GM18498 (cell line): ENCODE data around the gene HFM1.

ENCODE experiments used
- ATAC-seq: cut with Tn5 transposase; IDR thresholded peaks from one replicate; pipeline ENCODE4 v1.9.1; 2021; ENCODE audit warnings: mild to moderate bottlenecking, moderate library complexity; ENCODE audit not compliant: unreplicated experiment

The HFM1 gene

DNA sequence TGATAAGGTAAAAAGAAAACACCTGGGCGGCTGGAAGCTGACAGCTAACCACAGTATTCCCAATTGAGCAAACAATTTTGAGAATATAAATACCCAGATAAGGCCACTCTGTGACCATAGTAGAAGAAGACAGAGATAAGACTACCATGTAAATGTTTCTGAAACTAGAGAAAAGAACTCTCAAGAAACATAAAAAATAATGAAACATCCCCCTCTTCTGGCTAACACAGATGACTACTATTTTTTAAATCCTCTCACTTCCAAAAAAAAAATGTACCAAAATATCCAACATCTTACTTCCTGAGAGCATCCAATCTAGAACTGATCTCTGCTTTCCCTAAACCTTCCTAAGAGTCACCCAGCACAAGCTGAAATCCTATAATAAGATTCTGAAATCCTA lies 125.9 kb downstream of the HFM1 start:
- no peak for ATAC-seq

DNA sequence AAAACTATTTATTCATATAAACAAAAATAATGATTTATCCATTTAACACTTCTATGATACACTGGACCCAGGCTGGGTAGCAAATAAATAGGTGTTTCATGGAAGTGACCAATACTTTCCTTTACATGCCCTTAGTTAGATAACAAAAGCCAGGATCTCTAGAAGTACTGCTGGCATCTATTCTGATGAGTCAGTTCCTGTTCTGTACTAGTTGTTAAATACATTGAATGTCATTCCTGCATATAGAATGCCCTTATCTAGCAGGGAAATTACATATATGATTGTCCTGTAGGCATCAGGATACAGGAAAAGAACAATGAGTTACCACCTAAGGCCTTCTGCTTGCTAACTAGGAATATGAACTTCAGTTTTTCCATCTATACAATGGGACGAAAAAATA lies 130.8 kb downstream of the HFM1 start:
- no peak for ATAC-seq

DNA sequence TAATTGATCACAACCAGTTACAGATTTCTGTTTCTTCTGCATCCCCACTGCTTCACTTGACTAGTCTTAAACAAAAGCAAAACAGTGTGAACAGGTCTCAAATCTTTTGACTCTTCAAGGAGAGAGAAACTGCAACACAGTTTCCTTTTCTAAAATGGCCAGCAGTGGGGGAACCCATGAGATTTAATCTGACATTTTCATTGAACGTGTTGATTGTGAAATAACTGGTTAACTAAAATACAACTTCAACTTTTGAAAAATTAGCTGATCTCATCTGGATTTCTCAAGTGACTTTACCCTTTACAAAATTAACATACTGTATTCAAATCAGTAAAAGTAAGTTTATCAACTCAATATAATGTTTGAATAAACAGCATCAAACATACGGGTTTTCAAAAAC lies 143.0 kb downstream of the HFM1 start:
- ATAC-seq, result no peak

DNA sequence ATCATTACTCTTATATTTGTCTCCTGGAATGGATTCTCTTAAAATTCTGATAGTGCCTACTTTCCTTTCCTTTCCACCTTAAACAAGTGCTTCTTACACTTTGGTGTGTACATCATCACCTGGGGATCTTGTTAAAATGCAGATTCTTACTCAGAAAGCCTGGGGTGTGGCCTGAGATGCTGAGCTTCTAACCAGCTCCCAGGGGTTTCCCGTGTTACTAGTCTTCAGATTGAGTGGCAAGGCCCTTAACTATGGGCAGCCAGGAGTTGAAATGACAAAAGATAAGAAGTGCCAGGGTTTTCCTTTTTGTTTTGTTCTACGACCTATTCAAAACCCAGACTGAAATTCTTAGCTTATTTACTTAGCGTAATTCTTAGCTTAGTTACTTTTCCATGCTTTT lies 159.2 kb downstream of the HFM1 start:
- no peak for ATAC-seq

DNA sequence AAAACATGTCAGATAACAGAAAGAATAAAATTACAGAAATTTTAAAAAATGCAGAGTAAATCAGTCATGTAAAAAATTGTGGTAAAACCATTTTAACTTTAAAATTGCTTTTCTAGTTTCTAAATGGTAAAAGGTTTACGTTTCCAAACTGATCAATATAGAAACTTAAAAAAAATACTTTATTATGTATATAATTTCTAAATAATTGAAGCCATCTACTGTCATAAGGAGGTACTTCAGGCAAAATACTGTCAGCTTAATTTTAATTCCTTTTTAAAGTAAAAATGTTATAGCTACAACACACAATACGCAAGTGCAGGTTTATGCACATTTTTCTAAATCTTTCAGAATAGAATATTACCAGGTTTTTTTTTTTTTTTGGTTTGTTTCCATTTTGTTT lies 159.9 kb downstream of the HFM1 start:
- ATAC-seq, result no peak

DNA sequence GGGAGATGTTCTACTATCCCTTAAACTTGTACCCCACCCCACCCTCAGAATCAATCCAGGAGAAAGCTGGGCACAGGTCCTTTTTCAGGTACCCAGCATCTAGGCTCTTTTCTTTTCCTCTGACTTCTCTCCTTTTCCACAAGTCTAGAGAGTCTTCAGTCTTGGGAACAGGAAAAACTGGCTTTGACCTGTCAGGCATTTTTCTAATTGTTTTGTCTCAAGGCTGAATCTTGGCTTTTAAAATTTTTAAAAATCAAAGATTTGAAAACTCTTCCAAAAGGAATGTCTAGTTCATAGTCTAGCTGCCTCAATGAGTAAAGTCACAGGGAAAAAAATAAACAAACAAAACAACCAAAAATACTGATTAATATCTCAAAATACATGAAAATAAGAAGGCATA lies 161.5 kb downstream of the HFM1 start:
- no peak for ATAC-seq

DNA sequence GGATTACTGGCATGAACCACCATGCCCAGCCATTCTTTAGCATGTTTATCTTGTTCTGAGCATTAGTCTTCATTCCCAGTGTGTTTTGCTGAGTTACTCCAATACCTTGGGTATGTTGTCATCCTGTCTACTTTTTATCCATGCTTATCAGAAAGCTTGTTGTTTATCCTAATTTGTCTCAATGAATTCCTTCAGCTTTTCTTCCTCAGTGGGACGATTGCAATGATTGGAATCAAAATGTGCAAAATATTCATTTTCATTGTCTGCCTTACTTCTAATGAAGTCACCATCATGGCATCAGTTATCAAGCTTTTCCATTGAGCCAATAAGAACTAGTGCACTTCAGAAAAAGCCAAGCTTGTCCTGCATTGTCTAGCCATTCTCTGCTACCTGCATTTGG lies 170.5 kb downstream of the HFM1 start:
- no peak for ATAC-seq

DNA sequence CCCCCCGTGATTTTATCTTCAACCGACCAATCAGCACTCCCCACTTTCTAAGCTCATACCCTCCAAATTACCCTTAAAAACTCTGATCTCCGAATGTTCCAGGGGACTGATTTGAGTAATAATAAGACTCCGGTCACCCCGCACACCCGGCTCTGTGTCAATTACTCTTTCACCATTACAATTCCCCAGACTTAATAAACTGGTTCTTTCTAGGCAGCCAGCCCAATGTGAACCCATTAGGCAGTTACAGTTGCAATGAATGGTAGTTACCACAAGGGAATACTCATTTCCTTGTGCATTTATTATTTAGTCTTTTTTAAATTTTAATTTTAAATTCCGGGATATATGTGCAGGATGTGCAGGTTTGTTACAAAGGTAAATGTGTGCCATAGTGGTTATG lies 177.9 kb downstream of the HFM1 start:
- ATAC-seq, result no peak

DNA sequence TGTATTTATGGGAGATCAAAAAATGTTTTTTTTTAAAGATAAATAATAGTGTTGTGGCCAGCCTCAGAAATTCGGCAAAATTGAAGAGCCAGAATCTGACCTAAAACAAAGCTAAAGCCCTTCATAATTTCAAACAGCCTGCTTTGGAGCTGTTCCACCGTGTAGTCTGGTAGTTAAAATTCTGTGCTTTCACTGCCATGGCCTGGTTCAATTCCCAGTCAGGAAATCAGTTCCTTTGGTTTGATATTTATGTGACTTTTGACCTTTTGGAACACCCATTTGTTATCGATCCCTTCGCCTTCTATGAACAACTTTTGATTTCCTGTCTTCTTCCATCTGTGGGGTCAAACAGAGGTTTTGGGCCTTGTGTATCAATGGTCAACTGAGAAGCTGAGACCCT lies 179.8 kb downstream of the HFM1 start:
- no peak for ATAC-seq

DNA sequence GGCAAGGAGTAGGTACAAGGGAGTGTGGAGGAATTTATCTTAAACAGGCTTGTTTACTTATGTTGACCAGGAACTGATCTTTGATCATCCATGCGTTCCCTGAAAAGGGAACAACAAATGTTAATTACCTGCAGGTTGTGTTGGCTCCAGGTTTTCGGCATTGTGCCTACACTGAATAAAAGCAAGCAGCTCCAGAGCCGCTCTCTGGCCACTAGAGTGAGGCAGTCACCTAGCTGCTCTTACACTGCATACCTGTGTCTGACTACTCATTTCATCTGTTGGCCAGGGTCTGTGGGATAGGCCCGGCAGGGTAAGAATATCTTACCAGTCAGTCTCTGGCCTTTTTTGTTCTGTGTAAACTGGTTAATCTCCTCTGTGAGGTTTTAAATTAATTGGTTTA lies 183.6 kb downstream of the HFM1 start:
- no peak for ATAC-seq

DNA sequence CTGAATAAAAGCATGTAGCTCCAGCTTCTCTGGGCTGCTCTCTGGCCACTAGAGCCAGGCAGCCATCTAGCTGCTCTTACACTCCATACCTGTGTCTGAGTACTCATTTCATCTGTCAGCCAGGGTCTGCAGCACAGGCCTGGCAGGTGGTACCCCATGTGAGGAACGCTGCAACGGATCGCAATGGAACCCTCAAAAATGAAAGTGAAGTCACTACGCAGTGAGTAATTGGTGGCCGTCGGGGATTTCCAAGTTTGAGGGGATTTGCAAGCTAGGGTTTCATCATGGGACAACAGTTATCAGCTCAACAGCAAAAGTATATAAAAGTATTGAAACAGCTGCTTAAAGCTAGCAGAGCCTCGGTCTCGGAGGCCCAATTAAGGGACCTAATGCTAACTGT lies 186.7 kb downstream of the HFM1 start:
- ATAC-seq, result no peak
